C4-2B (cell line): ENCODE measurements around the gene TTLL3.
"Not testable (repeated sequence)": the region's sequence is repeated elsewhere in the genome, so short reads cannot be mapped to it uniquely, and the experiment has no call there.

Source experiments
- H3K27ac ChIP-seq: fragments of 450-650 bp; 2 replicates; pipeline ENCODE4 v1.5.1; 2017
- ZFX ChIP-seq: fragments of 450-650 bp; IDR thresholded peaks from 2 replicates; pipeline ENCODE4 v1.6.1; 2017
- TF ChIP-seq, protein P1 (sequence below): fragments of 450-650 bp; conservative IDR thresholded peaks from 2 replicates; pipeline ENCODE4 v1.5.1; 2017; ENCODE audit warnings: mild to moderate bottlenecking

The TTLL3 gene

GRCh38 chr3:9864200-9864927, 54.3 kb downstream of the TTLL3 start:
- no peak for TF ChIP-seq ZFX
- TF ChIP-seq, protein P1, sequence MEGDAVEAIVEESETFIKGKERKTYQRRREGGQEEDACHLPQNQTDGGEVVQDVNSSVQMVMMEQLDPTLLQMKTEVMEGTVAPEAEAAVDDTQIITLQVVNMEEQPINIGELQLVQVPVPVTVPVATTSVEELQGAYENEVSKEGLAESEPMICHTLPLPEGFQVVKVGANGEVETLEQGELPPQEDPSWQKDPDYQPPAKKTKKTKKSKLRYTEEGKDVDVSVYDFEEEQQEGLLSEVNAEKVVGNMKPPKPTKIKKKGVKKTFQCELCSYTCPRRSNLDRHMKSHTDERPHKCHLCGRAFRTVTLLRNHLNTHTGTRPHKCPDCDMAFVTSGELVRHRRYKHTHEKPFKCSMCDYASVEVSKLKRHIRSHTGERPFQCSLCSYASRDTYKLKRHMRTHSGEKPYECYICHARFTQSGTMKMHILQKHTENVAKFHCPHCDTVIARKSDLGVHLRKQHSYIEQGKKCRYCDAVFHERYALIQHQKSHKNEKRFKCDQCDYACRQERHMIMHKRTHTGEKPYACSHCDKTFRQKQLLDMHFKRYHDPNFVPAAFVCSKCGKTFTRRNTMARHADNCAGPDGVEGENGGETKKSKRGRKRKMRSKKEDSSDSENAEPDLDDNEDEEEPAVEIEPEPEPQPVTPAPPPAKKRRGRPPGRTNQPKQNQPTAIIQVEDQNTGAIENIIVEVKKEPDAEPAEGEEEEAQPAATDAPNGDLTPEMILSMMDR: no peak
- H3K27ac ChIP-seq: no peak overlapping the region

DNA sequence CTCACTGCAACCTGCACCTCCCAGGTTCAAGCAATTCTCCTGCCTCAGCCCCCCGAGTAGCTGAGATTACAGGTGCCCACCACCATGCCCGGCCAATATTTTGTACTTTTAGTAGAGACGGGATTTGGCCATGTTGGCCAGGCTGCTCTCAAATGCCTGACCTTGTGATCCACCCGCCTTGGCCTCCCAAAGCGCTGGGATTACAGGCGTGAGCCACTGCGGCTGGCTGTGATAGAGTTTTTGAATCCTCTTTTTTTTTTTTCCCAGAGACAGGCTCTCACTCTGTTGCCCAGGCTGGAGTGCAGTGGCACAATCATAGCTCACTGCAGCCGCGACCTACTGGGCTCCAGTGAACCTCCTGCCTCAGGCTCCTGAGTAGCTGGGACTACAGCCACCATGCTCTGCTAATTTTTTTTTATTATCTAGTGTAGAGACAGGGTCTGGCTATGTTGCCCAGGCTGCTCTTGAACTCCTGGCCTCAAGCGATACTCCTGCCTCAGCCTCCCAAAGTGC, 55.1 kb downstream of the TTLL3 start:
- not testable (repeated sequence) for H3K27ac ChIP-seq

GRCh38 chr3:9866639-9867038, 56.6 kb downstream of the TTLL3 start:
- H3K27ac ChIP-seq: no peak overlapping the region
- TF ChIP-seq ZFX: no peak
- TF ChIP-seq, protein P1: no peak

GRCh38 chr3:9867106-9867505, 57.0 kb downstream of the TTLL3 start:
- TF ChIP-seq, protein P1: no peak
- TF ChIP-seq ZFX: no peak
- no peak overlapping the region for H3K27ac ChIP-seq

- no peak for TF ChIP-seq ZFX
- TF ChIP-seq, protein P1: no peak
- H3K27ac ChIP-seq: no peak overlapping the region
Observed at GRCh38 chr3:9869955-9870354, 59.9 kb downstream of the TTLL3 start.

DNA sequence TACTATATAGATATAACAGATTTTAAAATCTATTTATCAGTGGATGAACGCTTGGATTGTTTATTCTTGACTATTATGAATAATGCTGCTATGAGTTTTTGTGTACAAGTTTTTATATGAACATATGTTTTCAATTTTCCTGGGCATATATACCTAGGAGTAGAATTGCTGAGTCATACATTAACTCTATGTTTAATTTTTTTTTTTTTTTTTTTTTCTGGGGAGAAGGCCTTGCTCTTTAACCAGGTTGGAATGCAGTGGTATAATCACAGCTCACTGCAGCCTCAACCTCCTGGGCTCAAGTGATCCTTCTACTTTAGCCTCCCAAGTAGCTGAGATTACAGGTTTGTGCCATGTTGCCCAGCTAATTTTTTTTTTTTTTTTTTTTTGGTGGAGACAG, 60.9 kb downstream of the TTLL3 start:
- H3K27ac ChIP-seq: no peak overlapping the region
- no peak for TF ChIP-seq ZFX
- TF ChIP-seq, protein P1: no peak

GRCh38 chr3:9872067-9872466, 62.0 kb downstream of the TTLL3 start:
- not testable (repeated sequence) for H3K27ac ChIP-seq

DNA sequence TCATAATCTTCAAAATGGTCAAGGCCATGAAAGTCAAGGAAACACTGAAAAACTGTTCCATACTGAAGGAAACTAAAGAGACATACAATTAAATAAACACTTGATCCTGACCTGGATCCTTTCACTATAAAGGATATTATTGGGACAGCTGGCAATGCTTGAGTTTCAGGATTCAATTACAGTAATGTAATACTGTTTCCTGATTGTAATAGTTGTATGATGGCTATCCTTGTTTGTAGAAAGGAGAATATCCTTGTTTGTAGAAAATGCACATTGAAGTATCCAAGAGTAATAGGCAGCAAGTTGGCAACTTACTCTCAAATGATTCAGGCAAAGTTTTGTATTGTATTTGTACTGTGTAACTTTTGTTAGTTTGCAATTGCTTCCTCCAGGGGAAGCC, 65.4 kb downstream of the TTLL3 start:
- H3K27ac ChIP-seq: no peak overlapping the region
- TF ChIP-seq ZFX: no peak
- TF ChIP-seq, protein P1: no peak

GRCh38 chr3:9876255-9876654, 66.2 kb downstream of the TTLL3 start:
- not testable (repeated sequence) for H3K27ac ChIP-seq
